ENCODE measurements around the gene GTF2A1. TPM values are rescaled to one million over a fixed set of nuclear protein-coding genes. Genes with fewer than 3 reads are reported as not detected.

GTF2A1 gene
- total and polyA plus RNA-seq, 2 donors (not counting 3 experiments of a cell fraction or from before 2014, with no cell fraction given), result 11.1 to 33.4 TPM

- Histone ChIP-seq H3K27me3 (ENCODE audit: control insufficient read depth in 2 of 2, insufficient read depth in 2 of 2, low read length in 2 of 2) (no peaks in the 10 kb centered on the region), H3K4me2 (ENCODE audit: insufficient read depth, low read length) (no peak overlapping the region), H2AFZ (ENCODE audit: low read depth, low read length) (no peak overlapping the region), H4K20me1 (replicated peaks; ENCODE audit: control insufficient read depth, extremely low read depth, insufficient read depth, low read length) (no peaks in the 10 kb centered on the region), H3K36me3 (ENCODE audit: control insufficient read depth in 2 of 2, extremely low read depth in 1 of 2, insufficient read depth in 2 of 2, low read length in 2 of 2) (no peaks in the 10 kb centered on the region), H3K4me3 (replicated peaks in 1 of 3; ENCODE audit: insufficient read depth in 1 of 3, low read depth in 1 of 3, low read length in 3 of 3) (no peak overlapping the region), H3K9me1 (replicated peaks; ENCODE audit: control insufficient read depth, extremely low read depth, insufficient read depth, low read length) (no peaks in the 10 kb centered on the region), H3K79me2 (ENCODE audit: control insufficient read depth, insufficient read depth, low read length) (no peaks in the 10 kb centered on the region), H3K4me1 (ENCODE audit: control insufficient read depth, extremely low read depth, insufficient read depth, low read length) (no peaks in the 10 kb centered on the region), H3K9me3 (replicated peaks; ENCODE audit: control insufficient read depth, insufficient read depth, low read length) (no peaks in the 10 kb centered on the region), H3K9ac (replicated peaks; ENCODE audit: extremely low read depth, insufficient read depth, low read length) (no peak overlapping the region), H3K27ac (ENCODE audit: insufficient read depth, low read depth, low read length) (no peak overlapping the region)
- intact Hi-C loops (cut with micrococcal nuclease), result no loop called here
- FAIRE-seq, result no peak
- dilution Hi-C loops (cut with MboI; ENCODE audit: extremely low pct_ligation_motif_present, low sequenced_read_pairs), result no loop called here
- TF ChIP-seq POLR2A (IDR thresholded peaks at IDR 0.05; ENCODE audit: low read depth, low read length), result no peak
- no peak for TF ChIP-seq JUN (IDR thresholded peaks at IDR 0.05; ENCODE audit: borderline replicate concordance, insufficient read depth, insufficient read length, low read depth)
- no peak for TF ChIP-seq GATA2 (IDR thresholded peaks at IDR 0.05; ENCODE audit: insufficient read depth, insufficient read length, low read depth, low read length)
- TF ChIP-seq POLR2AphosphoS5 (IDR thresholded peaks at IDR 0.05; ENCODE audit: insufficient read depth, low read depth, low read length), result no peak
- no peak for TF ChIP-seq MYC (IDR thresholded peaks at IDR 0.05; ENCODE audit: low read depth, low read length)
- no peak for TF ChIP-seq MAX (IDR thresholded peaks at IDR 0.05; ENCODE audit: insufficient read depth, insufficient read length)
- no peak for TF ChIP-seq FOS (IDR thresholded peaks at IDR 0.05; ENCODE audit: borderline replicate concordance, insufficient read depth, low read length)
- TF ChIP-seq, protein P1, sequence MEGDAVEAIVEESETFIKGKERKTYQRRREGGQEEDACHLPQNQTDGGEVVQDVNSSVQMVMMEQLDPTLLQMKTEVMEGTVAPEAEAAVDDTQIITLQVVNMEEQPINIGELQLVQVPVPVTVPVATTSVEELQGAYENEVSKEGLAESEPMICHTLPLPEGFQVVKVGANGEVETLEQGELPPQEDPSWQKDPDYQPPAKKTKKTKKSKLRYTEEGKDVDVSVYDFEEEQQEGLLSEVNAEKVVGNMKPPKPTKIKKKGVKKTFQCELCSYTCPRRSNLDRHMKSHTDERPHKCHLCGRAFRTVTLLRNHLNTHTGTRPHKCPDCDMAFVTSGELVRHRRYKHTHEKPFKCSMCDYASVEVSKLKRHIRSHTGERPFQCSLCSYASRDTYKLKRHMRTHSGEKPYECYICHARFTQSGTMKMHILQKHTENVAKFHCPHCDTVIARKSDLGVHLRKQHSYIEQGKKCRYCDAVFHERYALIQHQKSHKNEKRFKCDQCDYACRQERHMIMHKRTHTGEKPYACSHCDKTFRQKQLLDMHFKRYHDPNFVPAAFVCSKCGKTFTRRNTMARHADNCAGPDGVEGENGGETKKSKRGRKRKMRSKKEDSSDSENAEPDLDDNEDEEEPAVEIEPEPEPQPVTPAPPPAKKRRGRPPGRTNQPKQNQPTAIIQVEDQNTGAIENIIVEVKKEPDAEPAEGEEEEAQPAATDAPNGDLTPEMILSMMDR (IDR thresholded peaks at IDR 0.05; ENCODE audit: extremely low read depth in 1 of 2, insufficient read depth in 1 of 2, low read depth in 1 of 2, low read length in 2 of 2), result no peak
- TF ChIP-seq EZH2 (IDR thresholded peaks at IDR 0.05; ENCODE audit: borderline replicate concordance, low read depth, low read length, severe bottlenecking), result no peak
- no peak for DNase-seq (ENCODE audit: low read depth, low spot score)
- BruUV-seq (replicated peaks), result no TSS peak
- ChIA-PET POLR2A (no interaction called here), CTCF (interaction anchor here (0.7 kb wide), 1 partner anchor 50 kb away, joined by 3 read pairs; no protein-coding TSS in a partner anchor)
Measured at GRCh38 chr14:81148635-81149034, 72.1 kb downstream of the GTF2A1 start.
